SK-N-SH (cell line): ENCODE data around the gene PPY. TPM values are rescaled to one million over a fixed set of nuclear protein-coding genes. Genes with fewer than 3 reads are reported as not detected.

Experiments used
- CTCF ChIA-PET: fragments of 300-600, 350-600 bp; formaldehyde crosslinking; extraction: SDS; loops from one replicate; lab custom pipeline; 2021; lab: Yijun Ruan, JAX
- POLR2A ChIA-PET: fragments of 350-600 bp; sonication (Branson Sonifier 250); formaldehyde crosslinking; extraction: SDS; loops from one replicate; lab custom pipeline; 2020; ENCODE audit warnings: antibody characterized with exemption, inconsistent platforms; lab: Yijun Ruan, JAX
- DNase-seq: peaks from one replicate; pipeline ENCODE4 v3.0.0; 2012
- H2AFZ ChIP-seq: fragments of 200-600 bp; sonication (generic); 2 replicates; pipeline ENCODE4 v1.8.1; 2016; ENCODE audit warnings: antibody characterized with exemption, mild to moderate bottlenecking, low read depth
- H3F3A ChIP-seq: fragments of 200-600 bp; sonication (generic); replicated peaks from 2 replicates; pipeline ENCODE3; 2016; ENCODE audit warnings: antibody characterized with exemption, mild to moderate bottlenecking; ENCODE audit not compliant: insufficient read depth
- H3K27ac ChIP-seq, 2 experiments: fragments of 200-500 bp in 1 of 2; fragments of 200-600 bp in 1 of 2; sonication (Bioruptor generic) in 1 of 2; sonication (generic), shearing (Covaris generic) in 1 of 2; 2 replicates each; pipeline versions ENCODE4 v1.5.1 to v1.6.1; 2014 to 2016; ENCODE audit warnings: low read depth in 2 of 2, inconsistent platforms in 1 of 2, low read length in 1 of 2, mild to moderate bottlenecking in 1 of 2, mixed read lengths in 1 of 2
- H3K27me3 ChIP-seq: fragments of 200-600 bp; sonication (generic), shearing (Covaris generic); 2 replicates; pipeline ENCODE4 v1.6.1; 2016; ENCODE audit warnings: mixed run types; ENCODE audit not compliant: insufficient read depth
- H3K36me3 ChIP-seq, 2 experiments: fragments of 200-500 bp in 1 of 2; fragments of 200-600 bp in 1 of 2; sonication (Bioruptor generic) in 1 of 2; sonication (generic) in 1 of 2; replicated peaks in 1 of 2; 2 replicates each; pipeline versions ENCODE3 to v1.5.1; 2014 to 2016; ENCODE audit warnings: low read length in 1 of 2, mild to moderate bottlenecking in 1 of 2; ENCODE audit not compliant: insufficient read depth in 2 of 2, control insufficient read depth in 1 of 2
- H3K4me1 ChIP-seq, 2 experiments: fragments of 200-500 bp in 1 of 2; fragments of 200-600 bp in 1 of 2; sonication (Bioruptor generic) in 1 of 2; sonication (generic), shearing (Covaris generic) in 1 of 2; 2 replicates each; pipeline versions ENCODE4 v1.5.1 to v1.6.1; 2014 to 2016; ENCODE audit warnings: low read depth in 1 of 2, low read length in 1 of 2, mixed run types in 1 of 2; ENCODE audit not compliant: insufficient read depth in 2 of 2, control insufficient read depth in 1 of 2
- H3K4me2 ChIP-seq: fragments of 200-600 bp; sonication (generic), shearing (Covaris generic); 2 replicates; pipeline ENCODE4 v1.6.1; 2017; ENCODE audit warnings: mixed run types
- H3K4me3 ChIP-seq, 2 experiments: fragments of 200-500 bp in 1 of 2; fragments of 200-600 bp in 1 of 2; sonication (Bioruptor generic) in 1 of 2; sonication (generic), shearing (Covaris generic) in 1 of 2; 2 replicates each; pipeline versions ENCODE4 v1.5.1 to v1.8.1; 2014 to 2016; ENCODE audit warnings: low read depth in 2 of 2, inconsistent platforms in 1 of 2, low read length in 1 of 2, mild to moderate bottlenecking in 1 of 2, mixed read lengths in 1 of 2, moderate library complexity in 1 of 2
- H3K79me2 ChIP-seq: fragments of 200-600 bp; sonication (generic); 2 replicates; pipeline ENCODE4 v1.8.1; 2017; ENCODE audit warnings: mild to moderate bottlenecking; ENCODE audit not compliant: insufficient read depth
- H3K9ac ChIP-seq: fragments of 200-600 bp; sonication (generic); 2 replicates; pipeline ENCODE4 v1.6.1; 2017; ENCODE audit warnings: mixed run types
- H3K9me2 ChIP-seq: fragments of 200-600 bp; sonication (generic); 2 replicates; pipeline ENCODE4 v1.6.1; 2017; ENCODE audit warnings: mixed run types
- H3K9me3 ChIP-seq: fragments of 200-600 bp; sonication (generic); 2 replicates; pipeline ENCODE4 v1.6.1; 2017; ENCODE audit warnings: mixed run types, mild to moderate bottlenecking, moderate library complexity
- H4K20me1 ChIP-seq: fragments of 200-600 bp; sonication (generic); 2 replicates; pipeline ENCODE4 v1.6.1; 2017; ENCODE audit warnings: mild to moderate bottlenecking, mixed run types; ENCODE audit not compliant: insufficient read depth
- CHD2 ChIP-seq: fragments of 150-350 bp; IDR thresholded peaks from 2 replicates; pipeline ENCODE4 v1.6.1; 2018; ENCODE audit warnings: low read length; ENCODE audit not compliant: partially characterized antibody
- FOSL2 ChIP-seq: IDR thresholded peaks from 2 replicates; pipeline ENCODE4 v1.4.0; 2012; ENCODE audit warnings: low read depth, mild to moderate bottlenecking, moderate library complexity, borderline replicate concordance
- GABPA ChIP-seq: IDR thresholded peaks from 2 replicates; pipeline ENCODE4 v1.4.0; 2012; ENCODE audit warnings: low read depth, mild to moderate bottlenecking
- GATA2 ChIP-seq: sonication (generic); formaldehyde crosslinking; IDR thresholded peaks from 2 replicates; pipeline ENCODE4 v1.5.0; 2020; ENCODE audit warnings: mild to moderate bottlenecking, missing genetic modification reagents
- JUND ChIP-seq: IDR thresholded peaks from 2 replicates; pipeline ENCODE4 v1.4.0; 2012
- MXI1 ChIP-seq: IDR thresholded peaks from 2 replicates; pipeline ENCODE4 v1.6.1; 2012; ENCODE audit warnings: mild to moderate bottlenecking, low read depth, low read length, improper control_type of control experiment
- NFIC ChIP-seq: IDR thresholded peaks from 2 replicates; pipeline ENCODE4 v1.4.0; 2012; ENCODE audit warnings: borderline replicate concordance
- POLR2AphosphoS5 ChIP-seq: IDR thresholded peaks from 2 replicates; pipeline ENCODE4 v1.6.1; 2012; ENCODE audit warnings: low read depth, low read length
- RAD21 ChIP-seq: IDR thresholded peaks from 2 replicates; pipeline ENCODE4 v1.6.1; 2012; ENCODE audit warnings: mild to moderate bottlenecking, low read length
- RCOR1 ChIP-seq: fragments of 150-350 bp; IDR thresholded peaks from 2 replicates; pipeline ENCODE4 v1.6.1; 2017; ENCODE audit warnings: antibody characterized with exemption, low read length
- RFX5 ChIP-seq: IDR thresholded peaks from 2 replicates; pipeline ENCODE4 v1.6.1; 2012; ENCODE audit warnings: mild to moderate bottlenecking, improper control_type of control experiment, low read length
- SIN3A ChIP-seq: IDR thresholded peaks from 2 replicates; pipeline ENCODE4 v1.6.1; 2012; ENCODE audit warnings: low read depth, mild to moderate bottlenecking, low read length, moderate library complexity, borderline replicate concordance
- TCF12 ChIP-seq: IDR thresholded peaks from 2 replicates; pipeline ENCODE4 v1.4.0; 2012
- YY1 ChIP-seq: IDR thresholded peaks from 2 replicates; pipeline ENCODE4 v1.4.0; 2012; ENCODE audit warnings: low read depth, mild to moderate bottlenecking
- WGBS: methylation state at CpG from one replicate; pipeline ENCODE4 v1.1.6; 2017; ENCODE audit warnings: low lambda C conversion rate; 5-methylcytosine and 5-hydroxymethylcytosine counted together
- polyA plus RNA-seq, 3 experiments: library from polyadenylated mRNA; depleted of rRNA; stranded (reverse); fragments of >200 nt; gene quantifications; 2 replicates each; pipeline ENCODE4 v1.2.3, GENCODE V29; 2012
- TF ChIP-seq, protein P1 (sequence below): IDR thresholded peaks from 2 replicates; pipeline ENCODE4 v1.6.1; 2012; ENCODE audit warnings: mild to moderate bottlenecking, low read depth, low read length, moderate library complexity
- TF ChIP-seq, protein P2 (sequence below): IDR thresholded peaks from 2 replicates; pipeline ENCODE4 v1.4.0; 2012; ENCODE audit warnings: low read depth
- TF ChIP-seq, protein P3 (sequence below): fragments of 200-600 bp; sonication (generic); IDR thresholded peaks from 2 replicates; pipeline ENCODE4 v1.6.1; 2017; ENCODE audit warnings: antibody characterized with exemption, mild to moderate bottlenecking, moderate library complexity

Gene PPY
- polyA plus RNA-seq, 1 of the 3 experiments (the other 2 are of a cell fraction): not detected

DNA sequence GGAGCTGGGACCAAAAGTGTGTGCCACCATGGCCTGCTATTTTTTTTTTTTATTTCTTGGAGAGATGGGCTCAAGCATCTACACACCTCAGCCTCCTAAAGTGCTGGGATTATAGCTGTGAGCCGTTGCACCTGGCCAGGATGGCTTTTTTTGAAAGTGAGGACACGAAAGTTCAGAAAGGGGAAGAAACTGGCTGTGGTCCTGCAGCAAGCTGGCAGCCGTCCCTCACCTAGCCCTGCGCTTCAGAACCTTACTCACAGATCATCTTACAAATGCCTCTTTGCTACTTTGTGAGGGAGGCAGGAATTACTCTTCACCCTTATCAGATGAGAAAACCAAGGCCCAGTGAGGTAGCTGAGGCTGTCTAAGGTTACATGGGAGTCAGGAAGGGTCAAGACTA is 4.5 kb upstream of the PPY start:
- no peaks in the 10 kb centered on the region for H3F3A ChIP-seq
- no peak for DNase-seq
- TF ChIP-seq GABPA (no peak), YY1 (no peak), CHD2 (no peak), JUND (no peak), MXI1 (no peak), POLR2AphosphoS5 (no peak), RAD21 (no peak), RCOR1 (no peak)
- TF ChIP-seq, protein P1, sequence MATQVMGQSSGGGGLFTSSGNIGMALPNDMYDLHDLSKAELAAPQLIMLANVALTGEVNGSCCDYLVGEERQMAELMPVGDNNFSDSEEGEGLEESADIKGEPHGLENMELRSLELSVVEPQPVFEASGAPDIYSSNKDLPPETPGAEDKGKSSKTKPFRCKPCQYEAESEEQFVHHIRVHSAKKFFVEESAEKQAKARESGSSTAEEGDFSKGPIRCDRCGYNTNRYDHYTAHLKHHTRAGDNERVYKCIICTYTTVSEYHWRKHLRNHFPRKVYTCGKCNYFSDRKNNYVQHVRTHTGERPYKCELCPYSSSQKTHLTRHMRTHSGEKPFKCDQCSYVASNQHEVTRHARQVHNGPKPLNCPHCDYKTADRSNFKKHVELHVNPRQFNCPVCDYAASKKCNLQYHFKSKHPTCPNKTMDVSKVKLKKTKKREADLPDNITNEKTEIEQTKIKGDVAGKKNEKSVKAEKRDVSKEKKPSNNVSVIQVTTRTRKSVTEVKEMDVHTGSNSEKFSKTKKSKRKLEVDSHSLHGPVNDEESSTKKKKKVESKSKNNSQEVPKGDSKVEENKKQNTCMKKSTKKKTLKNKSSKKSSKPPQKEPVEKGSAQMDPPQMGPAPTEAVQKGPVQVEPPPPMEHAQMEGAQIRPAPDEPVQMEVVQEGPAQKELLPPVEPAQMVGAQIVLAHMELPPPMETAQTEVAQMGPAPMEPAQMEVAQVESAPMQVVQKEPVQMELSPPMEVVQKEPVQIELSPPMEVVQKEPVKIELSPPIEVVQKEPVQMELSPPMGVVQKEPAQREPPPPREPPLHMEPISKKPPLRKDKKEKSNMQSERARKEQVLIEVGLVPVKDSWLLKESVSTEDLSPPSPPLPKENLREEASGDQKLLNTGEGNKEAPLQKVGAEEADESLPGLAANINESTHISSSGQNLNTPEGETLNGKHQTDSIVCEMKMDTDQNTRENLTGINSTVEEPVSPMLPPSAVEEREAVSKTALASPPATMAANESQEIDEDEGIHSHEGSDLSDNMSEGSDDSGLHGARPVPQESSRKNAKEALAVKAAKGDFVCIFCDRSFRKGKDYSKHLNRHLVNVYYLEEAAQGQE: no peak
- CTCF ChIA-PET: interaction anchor here (0.8 to 18.2 kb wide), 6 partner anchors 8 to 69 kb away, joined by 3 to 638 read pairs (median 3); partner anchors contain the start of genes NAGS and TMEM101
- H3K79me2 ChIP-seq: no peaks in the 10 kb centered on the region
- no peak overlapping the region for H2AFZ ChIP-seq
- H3K36me3 ChIP-seq: no peaks in the 10 kb centered on the region
- no peak overlapping the region for H3K4me2 ChIP-seq
- H3K27ac ChIP-seq: no peak overlapping the region
- no peaks in the 10 kb centered on the region for H4K20me1 ChIP-seq
- no peak overlapping the region for H3K4me3 ChIP-seq
- H3K9ac ChIP-seq: no peak overlapping the region
- H3K9me3 ChIP-seq: no peaks in the 10 kb centered on the region
- H3K4me1 ChIP-seq: peaks cover 0 to 2% of the 10 kb centered on the region in 2 experiments; a peak in 1 of 4 replicates
- POLR2A ChIA-PET: interaction anchor here (0.5 to 0.6 kb wide), 2 partner anchors 95 to 254 kb away, joined by 3 to 8 read pairs; no protein-coding TSS in a partner anchor
- 53% methylated on average over 4 of the region's 4 CpGs for WGBS
- no peaks in the 10 kb centered on the region for H3K27me3 ChIP-seq
- no peaks in the 10 kb centered on the region for H3K9me2 ChIP-seq

DNA sequence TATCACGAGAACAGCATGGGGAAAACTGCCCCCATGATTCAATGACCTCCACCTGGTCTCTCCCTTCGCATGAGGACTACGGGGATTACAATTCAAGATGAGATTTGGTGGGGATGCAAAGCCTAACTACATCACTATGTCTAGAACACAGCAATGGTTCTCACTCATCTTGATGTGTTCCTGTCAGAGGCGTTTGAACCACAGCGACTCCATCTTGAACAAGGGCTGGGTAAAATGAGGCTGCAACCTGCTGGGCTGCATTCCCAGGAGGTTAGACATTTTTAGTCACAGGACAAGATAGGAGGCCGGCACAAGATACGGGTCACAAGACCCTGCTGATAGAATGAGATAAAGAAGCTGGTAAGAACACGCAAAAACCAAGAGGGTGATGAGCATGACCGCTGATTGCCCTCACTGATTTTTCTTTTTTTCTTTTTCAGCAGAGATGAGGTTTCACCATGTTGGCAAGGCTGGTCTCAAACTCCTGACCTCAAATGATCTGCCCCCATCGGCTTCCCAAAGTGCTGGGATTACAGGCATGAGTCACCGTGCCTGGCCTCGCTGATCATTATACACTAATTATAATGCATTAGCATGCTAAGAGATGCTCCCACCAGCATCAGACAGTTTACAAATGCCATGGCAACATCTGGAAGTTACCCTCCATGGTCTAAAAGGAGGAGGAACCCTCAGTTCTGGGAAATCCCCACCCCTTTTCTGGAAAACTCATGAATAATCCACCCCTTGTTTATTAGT is 3.0 kb upstream of the PPY start:
- Histone ChIP-seq H3F3A (no peaks in the 10 kb centered on the region), H3K9me3 (no peaks in the 10 kb centered on the region), H3K4me1 (peaks cover 0 to 5% of the 10 kb centered on the region in 2 experiments; a peak in 1 of 4 replicates), H3K27ac (no peak overlapping the region), H4K20me1 (no peaks in the 10 kb centered on the region), H3K36me3 (no peaks in the 10 kb centered on the region), H3K4me2 (no peak overlapping the region), H2AFZ (no peak overlapping the region), H3K79me2 (no peaks in the 10 kb centered on the region), H3K4me3 (no peak overlapping the region), H3K9me2 (no peaks in the 10 kb centered on the region), H3K9ac (no peak overlapping the region), H3K27me3 (no peaks in the 10 kb centered on the region)
- WGBS: 71% methylated on average over 12 of the region's 12 CpGs
- ChIA-PET CTCF (interaction anchor here (0.9 to 18.2 kb wide), 12 partner anchors 9 to 130 kb away, joined by 3 to 638 read pairs (median 8); partner anchors contain the start of genes NAGS, PYY and TMEM101), POLR2A (no interaction called here)
- DNase-seq: no peak
- no peak for TF ChIP-seq SIN3A
- TF ChIP-seq NFIC: no peak
- TF ChIP-seq TCF12: no peak
- TF ChIP-seq, protein P1: no peak
- no peak for TF ChIP-seq FOSL2
- TF ChIP-seq, protein P2, sequence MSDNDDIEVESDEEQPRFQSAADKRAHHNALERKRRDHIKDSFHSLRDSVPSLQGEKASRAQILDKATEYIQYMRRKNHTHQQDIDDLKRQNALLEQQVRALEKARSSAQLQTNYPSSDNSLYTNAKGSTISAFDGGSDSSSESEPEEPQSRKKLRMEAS: no peak
- no peak for TF ChIP-seq GATA2 (CRISPR knock-in tag)
- TF ChIP-seq, protein P3, sequence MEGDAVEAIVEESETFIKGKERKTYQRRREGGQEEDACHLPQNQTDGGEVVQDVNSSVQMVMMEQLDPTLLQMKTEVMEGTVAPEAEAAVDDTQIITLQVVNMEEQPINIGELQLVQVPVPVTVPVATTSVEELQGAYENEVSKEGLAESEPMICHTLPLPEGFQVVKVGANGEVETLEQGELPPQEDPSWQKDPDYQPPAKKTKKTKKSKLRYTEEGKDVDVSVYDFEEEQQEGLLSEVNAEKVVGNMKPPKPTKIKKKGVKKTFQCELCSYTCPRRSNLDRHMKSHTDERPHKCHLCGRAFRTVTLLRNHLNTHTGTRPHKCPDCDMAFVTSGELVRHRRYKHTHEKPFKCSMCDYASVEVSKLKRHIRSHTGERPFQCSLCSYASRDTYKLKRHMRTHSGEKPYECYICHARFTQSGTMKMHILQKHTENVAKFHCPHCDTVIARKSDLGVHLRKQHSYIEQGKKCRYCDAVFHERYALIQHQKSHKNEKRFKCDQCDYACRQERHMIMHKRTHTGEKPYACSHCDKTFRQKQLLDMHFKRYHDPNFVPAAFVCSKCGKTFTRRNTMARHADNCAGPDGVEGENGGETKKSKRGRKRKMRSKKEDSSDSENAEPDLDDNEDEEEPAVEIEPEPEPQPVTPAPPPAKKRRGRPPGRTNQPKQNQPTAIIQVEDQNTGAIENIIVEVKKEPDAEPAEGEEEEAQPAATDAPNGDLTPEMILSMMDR: no peak
- TF ChIP-seq RFX5: no peak
- TF ChIP-seq CHD2: no peak
